Endothelial cell of umbilical vein (primary cell): ENCODE data around the gene MYCBP2. TPM values are rescaled to one million over a fixed set of nuclear protein-coding genes. Genes with fewer than 3 reads are reported as not detected.

ENCODE experiments used
- BruUV-seq: library from RNA; stranded (reverse); fragments of 400-500 nt; replicated peaks from 2 replicates; lab custom pipeline; 2021; lab: Mats Ljungman, UMichigan
- CTCF ChIA-PET: fragments of 300-600, 350-600 bp; sonication (Branson Sonifier 250); formaldehyde crosslinking; loops from one replicate; lab custom pipeline; 2021; ENCODE audit warnings: antibody characterized with exemption, inconsistent platforms; lab: Charles Lee
- POLR2A ChIA-PET: fragments of 300-600, 350-600 bp; sonication (Branson Sonifier 250); formaldehyde crosslinking; loops from one replicate; lab custom pipeline; 2021; ENCODE audit warnings: antibody characterized with exemption, inconsistent platforms; lab: Charles Lee
- DNase-seq: peaks from one replicate; pipeline ENCODE4 v3.0.0-alpha.2; 2011; ENCODE audit warnings: low read depth, low spot score
- FAIRE-seq: peaks from 2 replicates; lab custom pipeline; 2011; peaks lifted over from hg19 to GRCh38; lab: Jason Lieb, UNC
- H2AFZ ChIP-seq: 2 replicates; pipeline ENCODE4 v1.6.0; 2012; ENCODE audit warnings: low read depth, low read length, control low read depth, inconsistent platforms
- H3K27ac ChIP-seq: 2 replicates; pipeline ENCODE4 v1.5.1; 2011; ENCODE audit warnings: low read depth, mild to moderate bottlenecking, control low read depth, low read length, moderate library complexity; ENCODE audit not compliant: insufficient read depth
- H3K27me3 ChIP-seq, 2 experiments: 2 replicates each; pipeline versions ENCODE4 v1.6.0 to v1.6.1; 2011; ENCODE audit warnings: low read length in 2 of 2, mixed read lengths in 1 of 2; ENCODE audit not compliant: control insufficient read depth in 2 of 2, insufficient read depth in 2 of 2
- H3K36me3 ChIP-seq, 2 experiments: 2 replicates in 1 of 2; 3 replicates in 1 of 2; pipeline ENCODE4 v1.5.1; 2011; ENCODE audit warnings: low read length in 2 of 2, mild to moderate bottlenecking in 1 of 2, moderate library complexity in 1 of 2; ENCODE audit not compliant: control insufficient read depth in 2 of 2, insufficient read depth in 2 of 2; ENCODE audit errors: extremely low read depth in 1 of 2
- H3K4me1 ChIP-seq: 3 replicates; pipeline ENCODE4 v1.5.1; 2011; ENCODE audit warnings: mild to moderate bottlenecking, low read length; ENCODE audit not compliant: control insufficient read depth, insufficient read depth; ENCODE audit errors: extremely low read depth
- H3K4me2 ChIP-seq: 2 replicates; pipeline ENCODE4 v1.6.1; 2011; ENCODE audit warnings: low read length, control low read depth, mixed read lengths; ENCODE audit not compliant: insufficient read depth
- H3K4me3 ChIP-seq, 3 experiments: fragments of 200-600 bp in 1 of 3; sonication (generic), shearing (Covaris generic) in 1 of 3; replicated peaks in 1 of 3; 2 replicates each; pipeline ENCODE4 v1.5.1; 2011 to 2016; ENCODE audit warnings: control low read depth in 3 of 3, low read length in 3 of 3, mild to moderate bottlenecking in 2 of 3, inconsistent platforms in 1 of 3, low read depth in 1 of 3, moderate library complexity in 1 of 3; ENCODE audit not compliant: insufficient read depth in 1 of 3
- H3K79me2 ChIP-seq: 2 replicates; pipeline ENCODE4 v1.6.0; 2012; ENCODE audit warnings: low read length, inconsistent platforms; ENCODE audit not compliant: control insufficient read depth, insufficient read depth
- H3K9ac ChIP-seq: replicated peaks from 2 replicates; pipeline ENCODE3; 2011; ENCODE audit warnings: low read length, control low read depth; ENCODE audit not compliant: insufficient read depth; ENCODE audit errors: extremely low read depth
- H3K9me1 ChIP-seq: replicated peaks from 3 replicates; pipeline ENCODE4 v1.6.0; 2011; ENCODE audit warnings: mild to moderate bottlenecking, low read length; ENCODE audit not compliant: control insufficient read depth, insufficient read depth; ENCODE audit errors: extremely low read depth
- H3K9me3 ChIP-seq: replicated peaks from 2 replicates; pipeline ENCODE4 v1.5.1; 2012; ENCODE audit warnings: low read length, inconsistent platforms; ENCODE audit not compliant: control insufficient read depth, insufficient read depth
- H4K20me1 ChIP-seq: replicated peaks from 2 replicates; pipeline ENCODE3; 2011; ENCODE audit warnings: mild to moderate bottlenecking, low read length; ENCODE audit not compliant: control insufficient read depth, insufficient read depth; ENCODE audit errors: extremely low read depth
- CTCF ChIP-seq, 2 donors: IDR thresholded peaks; 1 replicate in 1 of 2; 2 replicates in 1 of 2; pipeline ENCODE4 v1.5.1; 2011; ENCODE audit warnings: low read length in 2 of 2, mild to moderate bottlenecking in 2 of 2, moderate library complexity in 2 of 2, control low read depth in 1 of 2, inconsistent platforms in 1 of 2, low read depth in 1 of 2; ENCODE audit not compliant: insufficient read depth in 1 of 2; ENCODE audit errors: extremely low read depth in 1 of 2
- FOS ChIP-seq: IDR thresholded peaks from 2 replicates; pipeline ENCODE4 v1.6.1; 2011; ENCODE audit warnings: mild to moderate bottlenecking, low read length, moderate library complexity, borderline replicate concordance; ENCODE audit not compliant: insufficient read depth
- GATA2 ChIP-seq: IDR thresholded peaks from 2 replicates; pipeline ENCODE4 v1.7.0; 2011; ENCODE audit warnings: low read depth, mild to moderate bottlenecking, moderate library complexity, mixed read lengths, low read length; ENCODE audit not compliant: insufficient read length, insufficient read depth
- JUN ChIP-seq: IDR thresholded peaks from 2 replicates; pipeline ENCODE4 v1.6.1; 2011; ENCODE audit warnings: borderline replicate concordance, low read depth; ENCODE audit not compliant: insufficient read length, insufficient read depth
- POLR2A ChIP-seq: IDR thresholded peaks from 2 replicates; pipeline ENCODE4 v1.6.1; 2012; ENCODE audit warnings: low read depth, mild to moderate bottlenecking, control low read depth, low read length
- POLR2AphosphoS5 ChIP-seq: IDR thresholded peaks from 2 replicates; pipeline ENCODE4 v1.6.1; 2012; ENCODE audit warnings: low read depth, mild to moderate bottlenecking, control low read depth, low read length, moderate library complexity; ENCODE audit not compliant: insufficient read depth
- dilution Hi-C: fragments of 300-500 bp; cut with MboI; formaldehyde crosslinking; loops from one replicate; pipeline ENCODE4 v1.15.0; 2019; ENCODE audit warnings: low sequenced_read_pairs; ENCODE audit not compliant: extremely low pct_ligation_motif_present
- intact Hi-C: fragments of 100-400 bp; cut with micrococcal nuclease; formaldehyde crosslinking; loops from one replicate; pipeline ENCODE4 v1.10.0; 2022
- polyA plus RNA-seq, 4 experiments: library from polyadenylated mRNA; depleted of rRNA in 3 of 4; stranded (reverse) in 3 of 4; unstranded in 1 of 4; fragments of >200 nt; gene quantifications; 2 replicates each; pipeline versions ENCODE4 v1.2.1 to v1.2.3, GENCODE V29; 2011 to 2012; ENCODE audit warnings: missing spikeins in 1 of 4
- total RNA-seq: library from RNA; stranded (reverse); gene quantifications from 2 replicates; pipeline ENCODE4 v1.2.3, GENCODE V29; 2021

MYCBP2 gene
- total and polyA plus RNA-seq, 2 donors (not counting 3 experiments of a cell fraction or from before 2014, with no cell fraction given) = 30.5 to 89.8 TPM

- POLR2A ChIA-PET = no interaction called here
- no peaks in the 10 kb centered on the region for H3K27me3 ChIP-seq
- BruUV-seq = no TSS peak
Measured at GRCh38 chr13:77042566-77043177, 284.2 kb downstream of the MYCBP2 start.

More at GRCh38 chr13:77042566-77043177, 284.2 kb downstream of the MYCBP2 start:
- FAIRE-seq (no peak), DNase-seq (no peak)
- no peak overlapping the region for H3K27ac ChIP-seq
- no peaks in the 10 kb centered on the region for H4K20me1 ChIP-seq
- no peaks in the 10 kb centered on the region for H3K9me1 ChIP-seq
- CTCF ChIA-PET = interaction anchor here (1.0 to 1.9 kb wide), 5 partner anchors 12 to 1166 kb away, joined by 3 to 6 read pairs (median 4); partner anchors contain the start of gene FBXL3
- no peaks in the 10 kb centered on the region for H3K79me2 ChIP-seq
- no peak overlapping the region for H3K9ac ChIP-seq
- intact Hi-C loops (no loop called here), dilution Hi-C loops (no loop called here)
- no peak overlapping the region for H3K4me2 ChIP-seq
- H2AFZ ChIP-seq = no peak overlapping the region
- no peak for TF ChIP-seq FOS
- no peak for TF ChIP-seq POLR2AphosphoS5
- no peak for TF ChIP-seq GATA2
- TF ChIP-seq JUN = no peak
- no peak for TF ChIP-seq CTCF (IDR thresholded peaks at IDR 0.05; ENCODE audit: extremely low read depth in 1 of 2, insufficient read depth in 1 of 2, low read depth in 1 of 2, low read length in 2 of 2)
- TF ChIP-seq POLR2A = no peak
- peaks cover 4 to 7% of the 10 kb centered on the region in 2 experiments for H3K36me3 ChIP-seq
- no peaks in the 10 kb centered on the region for H3K9me3 ChIP-seq
- no peak overlapping the region for H3K4me3 ChIP-seq
- H3K4me1 ChIP-seq = no peaks in the 10 kb centered on the region
